Measurements from ENCODE around the gene SAMD15.
A peak's percentile ranks its signal among the peaks of the same experiment; 100 is the strongest.
"Not testable (repeated sequence)": the region's sequence is repeated elsewhere in the genome, so short reads cannot be mapped to it uniquely, and the experiment has no call there.

The SAMD15 gene

GRCh38 chr14:77376771-77377501 is at the start of gene SAMD15, which contains the start of gene TMED8:
TSS of gene SAMD15 (plus strand) at chr14:77377379. CDS start at chr14:77377419, 40 bp downstream.
TSS of gene TMED8 (minus strand) at chr14:77377094. CDS start at chr14:77377053, 41 bp downstream.
- peak; percentile 88 for DNase-seq

DNA sequence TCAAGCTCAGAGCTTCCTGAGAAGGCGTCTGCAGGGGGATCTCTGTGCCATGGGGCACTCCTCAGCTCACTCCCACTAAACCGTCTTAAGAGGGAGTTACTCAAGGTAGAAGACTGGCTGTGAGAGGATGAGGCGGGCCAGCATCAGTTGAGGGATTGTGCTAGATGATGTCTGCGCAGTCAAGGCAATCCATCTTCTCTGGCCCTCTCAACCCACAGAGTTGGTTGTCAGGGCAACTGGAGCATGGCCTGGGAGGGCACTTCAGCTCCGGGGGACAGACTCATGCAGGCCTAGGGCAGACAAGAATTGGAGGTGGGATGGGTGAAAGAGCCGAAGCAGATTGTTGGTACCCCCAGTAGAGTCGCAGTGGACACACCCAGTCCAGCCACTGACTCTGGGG is 47.3 kb upstream of the SAMD15 start:
- DNase-seq: no peak

DNA sequence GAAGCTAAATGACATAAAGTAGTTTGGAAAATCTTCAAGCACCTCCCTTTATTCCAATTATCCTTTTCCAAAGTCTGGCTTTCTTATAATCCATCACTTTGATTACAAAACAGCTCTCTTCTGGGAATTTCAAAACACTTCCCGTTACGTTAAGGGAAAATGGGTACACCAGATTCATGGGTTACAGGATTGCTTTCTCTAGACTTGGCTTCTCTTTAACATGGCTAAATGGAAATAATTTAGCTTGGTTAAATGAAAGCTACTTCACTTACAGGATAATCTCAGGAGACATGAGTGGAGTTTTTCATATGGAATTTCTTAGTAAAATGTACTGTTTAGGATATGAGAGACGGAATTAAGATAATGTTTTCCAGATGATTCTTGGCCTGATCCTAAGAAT is 41.6 kb upstream of the SAMD15 start:
- DNase-seq: no peak

GRCh38 chr14:77337255-77337654 is 39.9 kb upstream of the SAMD15 start:
- DNase-seq: not testable (repeated sequence)

DNA sequence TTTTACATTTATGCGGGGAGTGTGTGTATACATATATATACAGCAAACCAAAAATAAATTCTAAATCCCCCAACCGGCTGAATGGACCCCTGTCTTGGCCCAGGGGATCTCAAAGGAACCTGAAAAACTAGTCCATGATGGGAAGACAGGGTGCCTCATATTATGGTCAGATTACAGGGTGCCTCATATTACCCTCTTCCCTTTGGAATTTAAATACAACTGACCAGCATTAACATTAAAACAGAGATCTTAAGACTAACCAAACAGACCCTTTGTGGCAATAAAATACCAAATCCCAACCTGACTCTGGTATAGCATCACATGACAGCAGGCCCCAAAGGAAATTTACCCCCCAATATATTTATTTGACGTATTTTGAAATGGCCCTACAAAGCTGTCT is 39.3 kb upstream of the SAMD15 start:
- DNase-seq: no peak

- DNase-seq: no peak
Observed at GRCh38 chr14:77338302-77338701, 38.9 kb upstream of the SAMD15 start.

DNA sequence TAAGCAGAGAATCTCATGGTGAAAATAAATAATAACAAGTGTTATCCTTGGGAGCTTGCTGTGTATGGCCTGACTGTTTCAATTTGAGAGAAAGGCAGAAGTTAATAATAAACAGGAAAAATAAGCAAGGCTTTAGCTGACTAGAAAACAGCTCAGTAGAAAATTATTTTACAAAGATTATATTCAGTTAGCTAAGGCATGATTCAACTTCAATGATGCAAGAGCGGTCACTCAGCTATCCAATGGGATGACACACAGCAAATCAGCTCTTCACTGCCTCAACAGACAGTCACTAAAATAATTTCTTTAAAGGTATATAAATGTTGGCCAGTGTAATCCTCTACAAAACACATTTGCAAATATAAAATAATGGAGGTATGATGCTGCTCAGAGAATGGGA is 37.8 kb upstream of the SAMD15 start:
- DNase-seq: no peak

- DNase-seq: no peak
Observed at GRCh38 chr14:77340389-77340788, 36.8 kb upstream of the SAMD15 start.

DNA sequence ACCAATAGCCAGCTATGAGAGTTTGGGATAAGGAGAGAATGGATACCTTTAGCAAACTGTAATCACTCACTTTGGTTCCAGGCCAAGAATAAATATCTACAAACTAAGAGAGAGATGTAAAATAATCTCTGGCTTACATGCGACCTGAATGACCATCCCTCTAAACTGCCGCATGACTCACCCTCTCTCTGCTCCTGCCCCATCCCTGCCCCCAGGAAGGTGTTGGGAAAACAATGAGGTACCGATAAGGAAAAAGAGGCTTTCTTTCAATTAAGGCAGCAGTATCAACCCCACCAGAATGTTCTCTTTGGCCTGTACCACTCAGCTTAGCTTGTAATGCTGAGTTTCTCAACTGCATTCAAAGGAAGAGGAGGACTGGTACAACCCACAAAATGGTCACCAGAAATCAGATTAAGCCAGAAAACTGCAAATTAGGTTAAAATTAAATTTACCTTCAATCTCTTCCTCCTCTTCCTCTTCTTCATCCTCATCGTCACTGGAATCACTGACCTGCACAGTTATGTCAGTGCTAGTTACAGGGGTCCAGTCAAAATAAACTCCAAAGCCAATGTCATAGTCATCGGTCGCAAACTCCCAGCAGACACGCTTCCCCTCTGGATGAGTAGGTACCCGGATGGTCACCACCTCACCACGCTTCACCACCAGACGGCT is 34.3 kb upstream of the SAMD15 start:
- DNase-seq: no peak

- peak; percentile 18 for DNase-seq
Observed at GRCh38 chr14:77343662-77344061, 33.5 kb upstream of the SAMD15 start.

- no peak for DNase-seq
Observed at GRCh38 chr14:77344377-77344996, 32.7 kb upstream of the SAMD15 start.

DNA sequence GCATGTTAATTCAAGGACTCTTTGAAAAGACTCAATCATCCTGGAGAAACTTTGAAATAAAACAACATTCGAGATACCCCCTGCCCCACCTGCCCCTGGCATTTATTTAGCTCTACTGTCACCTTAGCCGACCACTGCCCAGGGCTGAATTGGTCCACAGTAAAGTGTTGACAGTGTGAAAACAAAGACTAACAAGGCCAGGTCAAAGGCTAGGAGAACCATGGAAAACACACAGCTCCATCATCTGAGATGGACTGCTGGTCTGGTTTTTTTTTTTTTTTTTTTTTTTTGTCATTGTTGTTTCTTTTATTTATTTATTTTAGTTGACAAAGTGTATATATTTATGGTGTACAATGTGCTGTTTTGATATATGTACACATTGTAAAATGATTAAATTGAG is 30.7 kb upstream of the SAMD15 start:
- DNase-seq: no peak

DNA sequence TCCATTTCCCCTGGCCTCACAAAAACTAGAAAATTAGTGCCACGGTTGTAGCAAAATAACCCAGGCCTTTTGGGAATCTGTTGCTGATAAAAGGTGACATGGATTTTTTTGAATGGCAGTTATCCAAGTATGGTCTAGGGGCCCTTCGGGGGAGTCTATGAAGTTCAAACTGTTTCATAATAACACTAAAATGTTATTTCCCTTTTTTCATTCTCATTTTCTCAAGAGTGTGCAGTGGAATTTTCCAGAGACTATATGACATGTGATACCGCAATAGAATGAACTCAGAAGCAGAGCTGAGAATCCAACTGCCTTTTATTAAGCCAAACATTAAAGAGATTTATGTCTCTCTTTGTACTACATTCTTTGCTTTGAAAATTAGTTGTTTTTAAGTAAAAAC is 29.4 kb upstream of the SAMD15 start:
- DNase-seq: no peak

DNA sequence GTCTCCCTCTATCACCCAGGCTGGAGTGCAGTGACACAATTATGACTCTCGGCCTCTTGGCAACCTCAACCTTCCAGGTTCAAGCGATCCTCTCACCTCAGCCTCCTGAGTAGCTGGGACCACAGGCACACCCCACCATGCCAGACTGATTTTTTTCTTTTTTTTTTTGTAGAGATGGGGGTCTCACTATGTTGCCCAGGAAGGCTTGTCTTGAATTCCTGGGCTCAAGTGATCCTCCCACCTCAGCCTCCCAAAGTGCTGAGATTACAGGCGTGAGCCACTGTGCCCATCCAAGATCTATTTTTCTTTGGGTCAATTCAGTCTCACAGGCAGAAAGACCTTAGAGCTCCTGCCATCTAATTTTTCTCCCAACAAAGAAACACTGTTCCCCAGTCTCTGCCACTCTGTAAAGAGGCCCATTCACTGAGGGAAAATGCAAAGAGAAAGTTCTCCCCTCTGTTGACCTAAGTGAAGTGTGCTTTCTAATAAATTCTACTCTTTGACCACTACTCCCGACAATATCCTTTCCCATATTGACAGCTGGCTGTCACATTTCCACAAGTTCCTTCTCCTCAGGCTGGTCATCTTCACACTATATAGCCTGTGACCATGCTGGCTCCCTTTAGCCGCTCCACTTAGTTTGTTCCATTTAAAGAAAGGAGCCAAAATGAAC is 23.6 kb upstream of the SAMD15 start:
- DNase-seq: no peak

GRCh38 chr14:77355811-77356210 is 21.4 kb upstream of the SAMD15 start:
- DNase-seq: no peak

DNA sequence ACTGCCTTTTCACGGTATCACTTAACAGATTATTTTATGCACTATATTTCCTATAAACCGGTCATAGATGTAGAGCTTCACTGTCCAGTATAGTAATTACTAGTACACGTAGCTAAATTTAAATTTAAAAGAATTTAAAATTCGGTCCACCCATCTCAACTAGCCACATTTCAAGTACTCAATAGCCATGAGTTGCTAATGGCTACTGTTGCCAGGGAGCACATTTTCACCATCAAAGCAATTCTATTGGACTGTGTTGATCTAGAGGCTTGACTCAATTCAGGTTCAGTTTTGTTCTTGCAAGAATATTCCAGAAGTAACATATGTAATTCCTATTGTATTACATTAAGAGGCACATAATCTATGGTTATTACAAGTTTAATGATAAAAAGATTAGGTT is 20.3 kb upstream of the SAMD15 start:
- DNase-seq: no peak

DNA sequence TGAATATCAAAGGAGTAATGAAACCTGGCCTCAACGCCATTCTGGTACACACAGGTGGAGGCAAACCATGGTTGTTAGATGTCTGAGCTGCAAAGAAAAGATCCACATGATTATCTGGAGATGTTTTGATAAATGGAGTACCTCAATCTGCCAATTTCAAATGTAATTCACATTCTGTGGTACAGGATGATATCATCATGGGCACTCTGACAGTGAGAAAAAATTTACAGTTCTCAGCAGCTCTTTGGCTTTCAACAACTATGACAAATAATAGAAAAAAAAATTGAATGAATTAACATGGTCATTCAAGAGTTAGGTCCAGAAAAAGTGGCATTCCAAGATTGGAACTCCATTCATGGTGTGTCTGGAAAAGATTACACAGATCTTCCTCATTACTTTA is 17.6 kb upstream of the SAMD15 start:
- DNase-seq: no peak

DNA sequence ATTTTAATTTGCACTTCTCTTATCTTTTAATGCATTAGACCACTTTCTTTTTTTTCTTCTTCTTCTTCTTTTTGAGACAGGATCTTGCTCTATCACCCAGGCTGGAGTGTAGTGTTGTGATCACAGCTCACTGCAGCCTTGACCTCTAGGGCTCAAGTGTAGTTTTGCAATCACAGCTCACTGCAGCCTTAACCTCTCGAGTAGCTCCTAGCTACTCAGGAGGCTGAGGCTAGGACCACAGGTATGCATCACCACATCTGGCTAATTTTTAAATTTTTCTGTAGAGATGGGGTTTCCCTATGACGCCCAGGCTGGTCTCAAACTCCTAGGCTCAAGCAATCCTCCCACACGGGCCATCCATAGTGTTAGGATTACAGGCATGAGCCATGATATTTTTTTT is 13.0 kb upstream of the SAMD15 start:
- no peak for DNase-seq

- no peak for DNase-seq
Observed at GRCh38 chr14:77369285-77369684, 7.9 kb upstream of the SAMD15 start.

DNA sequence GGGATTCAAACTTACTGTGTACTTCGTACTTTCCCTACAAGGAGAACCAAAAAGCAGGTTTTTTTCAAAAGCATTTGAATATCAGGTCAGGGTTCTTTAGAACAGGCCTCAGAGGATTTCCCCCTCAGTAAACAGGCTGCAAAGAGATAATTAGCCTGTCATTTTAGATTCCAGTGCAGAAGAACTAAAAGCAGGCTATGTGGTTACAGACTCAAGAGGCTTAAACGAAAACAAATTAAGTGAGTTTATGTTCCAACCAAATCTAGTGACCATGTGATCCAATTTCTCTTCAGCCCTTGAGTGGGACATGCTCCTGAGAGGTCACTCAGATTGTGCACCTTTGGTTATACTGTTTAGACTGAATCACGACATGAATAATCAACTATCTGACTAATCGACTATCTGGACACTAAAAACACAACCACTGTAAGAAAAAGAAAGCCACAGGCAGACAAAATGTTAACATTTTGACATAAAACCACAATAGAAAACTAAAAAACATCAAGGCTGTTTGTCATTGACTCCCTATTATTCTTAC is 4.8 kb upstream of the SAMD15 start:
- no peak for DNase-seq

DNA sequence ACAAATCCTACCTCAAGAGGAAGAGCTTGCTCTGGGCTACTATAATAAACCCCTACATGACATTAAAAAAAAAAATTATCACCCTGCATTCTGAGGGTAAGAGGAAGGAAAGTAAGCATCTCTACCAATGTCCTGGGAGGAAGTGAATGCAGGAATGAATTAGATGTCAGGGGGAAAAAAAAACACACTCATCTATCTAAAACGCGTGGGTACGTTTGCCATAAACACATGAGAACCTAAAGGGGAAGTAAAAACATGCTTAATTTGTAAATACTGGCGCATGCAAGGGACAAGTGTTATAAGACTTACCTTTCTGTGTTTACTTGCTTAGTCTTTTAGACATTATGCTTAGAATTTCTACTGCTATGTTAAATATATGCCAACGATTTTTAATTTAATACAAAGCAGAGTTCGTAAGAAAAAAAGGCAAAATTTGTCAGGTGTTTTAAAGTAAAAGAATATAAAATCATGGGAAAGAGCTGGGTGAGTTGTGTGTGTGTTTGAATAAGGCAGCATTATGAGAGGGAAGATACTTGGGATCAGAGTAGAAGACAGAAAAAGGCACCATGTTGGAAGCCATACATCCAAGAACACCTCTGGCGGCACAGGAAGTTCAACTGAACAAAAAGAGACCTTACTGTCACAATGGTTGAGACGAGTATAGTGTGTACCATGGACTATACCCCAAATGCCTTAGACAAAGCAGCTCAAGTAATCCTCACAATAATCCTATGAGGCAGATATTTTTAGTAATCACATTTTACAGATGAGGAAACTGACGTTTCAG is 1.8 kb upstream of the SAMD15 start:
- DNase-seq: no peak

- DNase-seq: no peak
Observed at GRCh38 chr14:77375973-77376770, 1.0 kb upstream of the SAMD15 start.
